Measurements from ENCODE around the gene MT1X.

MT1X gene

DNA sequence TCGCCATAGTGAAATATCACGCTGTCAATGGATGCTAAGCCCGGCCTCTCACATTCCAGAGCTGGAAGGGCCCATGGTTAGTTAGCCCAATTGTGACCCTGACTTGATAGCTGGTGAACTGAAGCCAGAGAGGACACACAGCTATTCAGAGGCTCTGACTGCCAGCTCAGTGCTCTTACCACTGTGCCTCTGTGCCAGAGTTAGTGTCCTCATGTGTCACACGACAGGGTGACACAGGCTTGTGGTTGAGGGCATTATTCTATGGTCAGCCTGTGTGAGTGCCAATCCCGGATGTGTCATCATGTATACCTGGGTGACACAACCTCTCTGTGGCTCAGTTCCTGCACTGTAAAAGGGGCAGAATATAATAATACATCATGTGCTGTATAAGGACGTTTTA is 2.5 kb upstream of the MT1X start:
- DNase-seq = no peak

DNA sequence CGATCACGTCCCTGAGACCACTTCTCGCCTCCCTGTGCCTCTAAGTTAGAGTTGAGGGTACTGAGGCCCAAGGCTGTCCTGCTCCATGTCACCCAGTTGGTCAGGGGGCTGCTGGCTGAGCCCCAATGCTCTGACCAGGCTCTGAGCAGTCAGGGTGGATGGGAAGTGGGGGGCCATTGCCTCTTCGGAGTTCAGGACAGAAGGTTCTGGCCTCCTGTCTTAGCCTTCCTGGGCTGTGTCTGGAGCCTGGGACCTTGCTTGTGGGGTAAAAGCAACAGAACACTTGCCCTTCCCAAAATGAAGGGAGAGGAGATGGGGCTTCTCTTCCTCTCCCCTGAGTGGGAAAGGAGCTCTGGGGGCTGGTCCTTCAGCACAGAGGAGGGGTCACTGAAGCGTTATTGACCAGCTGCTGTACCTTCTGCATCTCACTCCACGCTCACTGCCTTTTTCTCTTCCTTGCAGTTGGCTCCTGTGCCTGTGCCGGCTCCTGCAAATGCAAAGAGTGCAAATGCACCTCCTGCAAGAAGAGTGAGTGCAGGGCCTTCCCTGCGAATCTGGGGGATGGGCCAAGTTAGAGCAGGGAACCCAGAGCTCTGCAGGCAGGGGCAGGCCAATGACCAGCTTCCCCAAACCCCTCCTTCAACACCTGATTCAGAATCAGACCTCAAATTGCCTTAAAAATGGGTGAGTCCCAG is 580 bp downstream of the MT1X start:
- DNase-seq = no peak

DNA sequence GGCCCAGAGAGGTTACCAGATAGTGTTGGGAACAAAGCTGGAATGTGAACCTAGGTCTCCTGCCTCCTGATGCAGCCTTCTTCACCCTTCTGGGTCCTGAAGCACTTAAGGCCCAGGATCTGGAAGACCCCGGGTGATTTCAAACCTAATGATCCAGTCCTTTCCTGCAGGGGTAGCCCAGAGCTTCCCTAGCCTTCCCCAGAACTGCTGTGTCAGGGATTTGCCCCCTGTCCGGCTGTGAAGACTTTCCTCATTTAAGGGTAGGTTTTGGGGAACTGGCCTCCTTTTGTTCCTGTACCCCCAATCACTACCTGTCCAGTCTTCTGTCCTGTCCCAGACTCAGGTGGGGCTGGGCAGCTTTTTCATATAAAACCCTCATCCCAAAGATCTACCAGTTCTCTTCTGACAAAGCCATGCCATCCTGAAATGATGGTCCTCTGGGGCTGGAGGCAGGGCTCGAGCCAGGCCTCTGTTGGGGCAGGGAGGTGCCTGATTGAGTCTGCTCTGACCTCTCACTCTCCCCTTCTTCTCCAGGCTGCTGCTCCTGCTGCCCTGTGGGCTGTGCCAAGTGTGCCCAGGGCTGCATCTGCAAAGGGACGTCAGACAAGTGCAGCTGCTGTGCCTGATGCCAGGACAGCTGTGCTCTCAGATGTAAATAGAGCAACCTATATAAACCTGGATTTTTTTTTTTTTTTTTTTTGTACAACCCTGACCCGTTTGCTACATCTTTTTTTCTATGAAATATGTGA is 1.3 kb downstream of the MT1X start:
- DNase-seq = no peak

DNA sequence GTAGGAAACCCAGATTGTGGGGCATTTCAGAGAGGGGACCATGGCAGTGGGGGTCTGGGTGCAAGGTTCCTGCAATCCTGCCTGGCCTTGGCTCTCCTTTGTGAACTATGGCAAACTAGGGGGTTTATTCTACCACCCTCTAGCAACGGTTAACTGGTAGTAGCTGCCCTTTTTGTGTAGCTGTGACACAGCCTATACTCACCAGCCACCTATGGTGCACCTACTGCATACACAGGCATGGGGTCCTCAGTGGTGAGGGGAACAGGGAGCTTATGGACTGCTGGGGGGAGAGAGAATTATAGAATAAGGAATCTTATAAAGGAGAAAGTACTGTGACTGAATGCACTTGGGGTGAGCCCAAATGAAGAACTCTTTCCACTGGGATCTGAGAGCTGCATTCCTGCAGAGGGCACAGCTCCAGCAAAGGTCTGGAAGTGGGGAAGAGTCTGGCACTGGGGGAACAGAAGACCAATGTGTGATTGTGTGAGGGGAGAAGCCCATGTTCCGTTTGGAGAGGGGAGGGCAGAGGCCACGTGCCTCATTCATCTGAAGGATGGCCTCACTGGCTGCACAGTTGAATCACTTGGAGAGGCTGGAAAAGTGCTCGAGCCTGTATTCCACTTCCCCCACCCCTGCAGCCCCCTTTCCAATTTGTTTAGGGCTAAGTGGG is 2.1 kb downstream of the MT1X start:
- no peak for DNase-seq

DNA sequence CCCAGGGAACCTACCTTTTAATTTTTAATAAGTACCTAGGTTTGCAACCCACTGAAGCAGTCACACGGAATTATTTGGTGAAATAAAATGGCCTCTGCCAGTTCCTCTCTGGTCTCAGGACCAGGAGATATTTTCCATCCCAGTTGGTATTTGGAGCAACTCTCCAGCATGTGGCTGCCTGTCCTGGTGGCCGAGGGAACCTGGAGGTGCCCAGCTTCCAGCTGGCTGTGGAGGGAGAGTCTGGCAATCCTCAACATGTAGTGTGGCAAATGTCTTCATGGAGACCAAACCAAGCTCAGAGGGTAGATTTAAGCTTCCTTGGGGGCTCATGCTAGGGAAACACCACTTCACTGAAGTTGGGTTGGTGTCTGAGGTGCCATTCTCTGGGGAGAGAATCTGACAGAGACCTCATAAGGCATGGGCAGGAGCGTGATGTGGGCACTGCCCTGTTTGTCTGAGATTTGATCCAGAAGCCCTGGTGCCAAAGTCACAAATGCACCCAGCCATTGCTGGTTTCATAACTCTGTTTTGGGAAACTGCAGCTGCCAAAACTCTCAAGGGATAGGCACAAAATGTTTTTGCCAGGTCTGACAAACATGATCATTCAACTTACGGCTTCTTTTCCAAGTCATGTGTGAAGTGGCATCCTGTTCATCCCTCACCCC is 2.8 kb downstream of the MT1X start:
- DNase-seq = no peak

DNA sequence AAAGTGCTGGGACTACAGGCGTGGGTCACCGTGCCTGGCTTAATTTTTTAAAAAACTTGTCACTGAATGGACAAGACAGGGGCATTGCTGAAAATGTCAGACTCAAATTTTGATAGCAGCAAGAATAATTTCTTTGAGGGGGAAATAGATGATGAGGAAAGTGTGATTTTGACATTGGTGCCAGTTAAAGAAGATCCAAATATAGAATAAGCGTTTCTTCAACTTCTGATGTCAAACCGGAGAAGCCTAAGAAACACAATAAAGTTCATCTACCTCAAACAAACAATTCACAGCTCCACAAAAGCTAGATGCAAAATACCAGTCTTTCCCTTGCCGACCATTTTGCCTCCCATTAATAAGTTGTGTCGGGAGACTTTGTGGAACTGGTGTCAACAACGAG is 4.5 kb downstream of the MT1X start:
- no peak for DNase-seq

DNA sequence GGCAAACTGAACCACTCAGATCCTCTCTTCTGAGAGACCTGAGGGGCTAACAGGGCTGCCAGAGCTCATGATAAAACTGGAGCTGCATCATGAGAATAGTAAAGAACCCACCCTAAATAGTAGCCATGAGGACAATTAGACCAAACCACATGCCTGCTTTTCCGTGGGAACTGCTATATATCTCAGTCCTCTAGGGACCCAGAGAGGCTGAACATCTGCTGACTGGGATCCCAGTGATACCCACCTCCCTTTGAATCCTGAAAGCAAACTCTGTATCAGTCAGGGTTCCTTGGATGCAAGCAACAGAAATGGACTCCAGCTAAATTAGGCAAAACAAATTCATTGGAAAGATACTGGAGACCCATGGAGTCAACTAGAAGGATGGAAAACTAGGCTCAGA is 6.5 kb downstream of the MT1X start:
- DNase-seq = no peak

DNA sequence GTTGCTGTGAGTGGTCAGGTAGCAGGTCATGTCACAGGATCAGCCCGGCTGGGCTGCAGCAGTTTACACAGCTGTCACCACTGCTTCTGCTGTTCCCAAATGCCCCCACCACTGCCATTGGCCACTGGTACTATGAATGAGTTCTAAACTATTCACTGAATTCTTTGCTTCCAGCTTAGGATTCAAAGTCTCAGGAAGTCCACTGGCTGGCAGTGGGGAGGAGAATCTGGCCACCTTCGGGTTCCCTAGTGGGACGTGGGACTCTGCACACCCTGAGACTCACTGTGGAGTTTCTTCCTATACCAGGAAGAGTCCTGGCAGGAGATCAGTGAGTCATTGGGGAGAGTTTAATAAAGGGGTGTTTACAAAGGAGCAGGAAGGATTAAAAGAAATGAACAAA is 6.9 kb downstream of the MT1X start:
- no peak for DNase-seq

DNA sequence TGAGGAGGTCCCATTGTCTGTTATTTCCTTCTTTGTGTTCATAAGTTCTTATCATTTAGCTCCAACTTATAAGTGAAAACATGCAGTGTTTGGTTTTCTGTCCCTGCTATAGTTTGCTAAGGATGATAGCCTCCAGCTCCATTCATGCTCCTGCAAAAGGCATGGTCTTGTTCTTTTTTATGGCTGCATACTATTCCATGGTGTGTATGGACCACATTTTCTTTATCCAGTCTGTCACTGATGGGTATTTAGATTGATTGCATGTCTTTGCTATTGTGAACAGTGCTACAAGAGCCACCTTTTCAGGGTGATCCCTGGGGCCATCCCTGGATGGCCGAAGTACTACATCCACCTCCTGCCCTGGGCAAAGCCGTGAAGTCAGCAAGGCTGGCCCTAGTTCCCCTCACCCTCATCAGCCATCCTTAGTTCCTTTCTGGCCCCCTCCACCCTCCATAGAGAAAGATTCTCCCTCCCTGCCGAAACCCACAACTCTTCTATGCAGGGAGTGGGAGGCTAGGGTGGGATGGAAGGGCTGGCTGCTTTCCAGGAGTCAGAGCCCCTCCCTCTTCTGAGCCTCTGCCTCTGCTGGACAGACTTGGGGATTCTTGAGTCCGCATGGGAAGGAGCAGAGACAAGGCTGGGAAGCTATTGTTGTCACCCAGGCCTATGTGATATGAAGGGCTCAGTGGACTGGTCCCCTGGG is 8.3 kb downstream of the MT1X start:
- DNase-seq = no peak

DNA sequence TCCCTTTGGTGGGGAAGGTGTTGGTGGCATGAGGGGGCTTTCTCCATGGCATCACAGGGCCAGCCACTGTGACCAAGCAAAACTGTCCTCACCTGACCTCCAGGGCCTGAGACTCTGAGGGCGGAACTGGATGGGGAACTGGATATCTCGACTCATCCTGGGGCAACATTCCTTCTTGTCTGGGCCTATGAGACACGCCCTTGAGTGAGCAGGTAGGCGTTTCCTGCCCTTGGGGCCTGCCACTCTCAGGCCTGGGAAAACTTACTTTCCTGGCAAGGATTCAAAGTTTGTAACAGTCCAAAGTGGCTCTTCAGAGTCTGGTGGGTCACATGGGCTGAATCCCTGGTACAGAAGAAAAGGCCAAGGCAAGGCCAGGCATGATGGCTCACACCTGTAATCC is 9.6 kb downstream of the MT1X start:
- DNase-seq = no peak

DNA sequence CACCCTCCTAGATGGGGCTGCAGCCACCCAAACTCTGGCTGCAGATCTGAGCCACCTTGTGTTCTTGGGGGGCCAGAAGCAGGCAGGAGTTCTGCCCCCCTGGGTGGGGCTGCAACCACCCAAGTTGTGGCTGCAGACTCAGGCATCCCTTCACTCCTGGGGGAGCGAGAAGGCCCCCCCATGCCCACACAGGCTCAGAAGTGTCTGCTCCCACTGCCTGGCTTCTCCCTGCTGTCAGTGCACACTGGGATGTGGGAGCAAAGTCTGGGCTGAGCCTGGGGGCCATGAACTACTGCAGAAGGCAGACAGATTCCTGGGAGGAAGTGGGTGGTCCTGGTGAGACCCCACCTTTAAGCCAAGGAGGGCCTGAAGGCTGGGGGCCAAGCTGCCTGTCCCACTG is 13.0 kb downstream of the MT1X start:
- no peak for DNase-seq

DNA sequence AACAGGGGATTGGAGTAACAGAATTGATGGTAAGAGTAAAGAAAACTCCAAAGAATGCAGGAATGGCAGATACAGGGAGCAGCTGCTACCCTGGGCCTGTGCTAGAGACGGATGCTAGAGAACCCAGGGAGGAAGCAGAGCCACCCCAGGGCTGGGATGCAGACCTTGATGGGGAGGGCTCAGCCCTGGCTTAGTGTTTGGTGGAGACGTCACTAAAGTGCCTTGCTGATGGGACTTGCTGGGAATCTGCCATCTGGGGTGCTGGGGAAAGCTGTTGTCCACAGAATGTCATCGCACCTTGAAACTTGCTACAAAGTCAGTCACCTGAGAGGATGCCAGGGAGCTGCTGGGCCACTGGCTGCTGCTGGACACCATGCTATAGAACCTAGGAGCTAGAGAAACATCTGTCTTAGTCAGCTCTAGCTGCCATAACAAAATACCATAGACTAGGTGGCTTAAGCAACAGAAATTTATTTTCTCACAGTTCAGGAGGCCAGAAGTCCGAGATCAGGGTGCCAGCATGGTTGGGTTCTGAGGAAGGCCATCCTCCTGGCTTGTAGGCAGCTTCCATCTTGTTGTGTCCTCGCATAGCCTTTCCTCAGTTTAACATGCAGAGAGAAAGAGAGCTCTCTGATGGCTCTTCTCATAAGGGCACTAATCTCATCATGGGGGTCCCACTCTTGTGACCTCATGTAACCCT is 15.3 kb downstream of the MT1X start:
- no peak for DNase-seq

DNA sequence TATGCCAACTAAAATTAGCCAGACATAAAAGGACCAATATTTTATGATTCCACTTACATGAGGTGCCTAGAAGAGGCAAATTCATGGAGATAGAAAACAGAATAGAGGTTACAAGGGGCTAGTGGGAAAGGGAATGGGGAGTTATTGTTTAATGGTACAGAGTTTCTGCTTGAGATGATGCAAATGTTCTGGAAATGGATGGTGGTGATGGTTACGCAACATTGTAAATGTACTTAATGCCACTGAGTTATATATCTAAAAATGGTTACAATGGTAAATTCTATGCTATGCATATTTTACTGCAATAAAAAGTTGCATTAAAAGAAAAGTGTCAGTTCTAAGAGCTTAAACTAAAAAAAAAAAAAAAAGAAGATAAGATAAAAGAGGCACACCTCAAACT is 17.9 kb downstream of the MT1X start:
- DNase-seq = no peak

DNA sequence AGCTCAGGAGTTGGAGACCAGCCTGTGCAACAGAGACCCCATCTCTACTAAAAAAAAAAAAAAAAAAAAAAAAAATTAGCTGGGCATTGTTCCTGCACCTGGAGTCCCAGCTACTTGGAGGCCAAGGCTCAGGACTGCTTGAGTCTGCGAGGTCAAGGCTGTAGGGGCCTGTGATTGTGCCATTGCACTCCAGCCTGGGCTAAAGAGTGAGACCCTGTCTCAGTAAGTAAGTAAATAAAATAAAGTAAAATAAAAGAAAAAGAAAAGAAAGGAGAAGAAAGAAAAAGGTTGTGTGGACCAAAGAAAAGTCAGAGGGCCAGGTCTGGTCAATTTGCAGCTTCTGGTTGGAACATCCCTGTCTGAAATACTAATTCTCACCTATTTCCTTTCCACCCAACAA is 18.4 kb downstream of the MT1X start:
- no peak for DNase-seq

DNA sequence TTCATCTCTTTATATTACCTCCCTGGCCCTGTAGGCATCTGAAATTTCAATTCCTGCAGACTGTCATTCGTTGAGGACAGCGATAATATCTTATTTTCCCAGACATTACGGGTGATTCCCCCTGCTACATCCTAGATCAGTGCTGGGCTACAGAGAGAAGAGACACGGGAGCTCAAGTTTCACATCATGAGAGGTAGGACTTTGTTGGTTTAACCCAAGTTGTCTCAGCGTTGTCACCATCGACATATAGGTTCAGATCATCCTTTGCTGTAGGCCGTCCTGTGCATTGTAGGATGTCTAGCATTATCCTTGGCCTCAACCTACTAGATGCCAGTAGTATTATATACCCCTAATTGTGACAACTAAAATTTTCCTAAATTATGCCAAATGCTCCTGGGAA is 19.3 kb downstream of the MT1X start:
- DNase-seq = no peak

DNA sequence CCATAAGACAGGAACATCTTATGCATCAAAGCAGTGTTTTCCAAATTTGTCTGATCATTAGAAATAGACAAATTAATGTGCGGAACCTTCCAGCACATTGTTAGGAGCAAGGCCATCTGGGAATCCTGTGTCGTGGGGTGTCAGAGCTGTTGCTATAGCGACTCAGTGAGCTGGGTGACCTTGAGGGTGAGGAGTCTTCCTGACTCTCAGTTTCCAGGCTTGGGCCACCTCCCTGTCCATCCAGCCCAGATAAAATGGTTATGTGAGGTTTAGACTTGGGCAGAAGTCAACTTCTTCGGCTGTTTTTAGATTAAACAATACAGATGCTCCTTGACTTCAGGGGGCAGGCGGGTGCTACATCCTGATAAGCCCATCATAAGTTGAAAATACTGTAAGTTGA is 20.6 kb downstream of the MT1X start:
- DNase-seq = no peak

DNA sequence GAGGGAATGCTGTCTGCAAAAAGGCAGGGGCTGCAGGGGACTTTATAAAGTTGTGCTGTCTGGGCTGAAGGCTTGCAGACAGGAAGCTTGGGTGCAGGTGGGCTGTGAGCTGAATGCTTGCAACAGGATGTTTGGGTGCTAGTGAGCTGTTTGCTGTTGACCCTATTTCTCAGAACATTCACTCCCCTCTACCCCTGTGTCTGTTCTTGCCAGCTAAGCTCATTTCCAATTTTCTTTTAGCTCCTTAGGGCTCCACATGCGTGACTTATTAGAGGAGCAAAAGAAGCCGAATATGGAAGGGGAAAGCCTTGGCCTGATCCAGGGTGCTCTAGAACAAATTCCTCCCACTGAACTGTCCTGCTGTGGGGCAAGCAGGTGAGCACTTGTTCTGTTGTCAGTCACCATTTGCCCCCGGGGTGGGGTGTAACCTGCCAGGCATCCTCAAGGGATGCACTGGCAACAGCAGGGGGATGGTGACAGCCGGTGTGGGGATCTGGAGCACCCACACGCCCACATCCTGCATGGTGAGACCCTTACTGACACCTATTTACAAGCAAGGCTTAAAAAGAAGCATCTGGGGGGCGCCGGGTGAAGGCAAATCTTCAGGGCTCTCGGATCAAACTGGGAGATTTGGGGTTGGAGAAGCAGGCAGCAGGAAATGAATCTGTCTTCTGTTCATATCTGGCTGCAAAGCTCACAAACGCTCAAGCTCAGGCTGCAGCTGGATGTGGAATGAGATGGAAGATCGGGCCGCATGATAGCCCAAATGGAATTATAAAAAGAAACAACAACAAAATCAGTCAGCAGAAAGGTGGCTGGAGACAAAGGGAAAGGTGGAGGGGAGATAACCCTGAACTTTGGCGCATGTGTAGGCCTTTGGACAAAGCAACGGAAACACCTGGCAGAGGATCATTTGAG is 26.5 kb downstream of the MT1X start:
- DNase-seq = no peak

DNA sequence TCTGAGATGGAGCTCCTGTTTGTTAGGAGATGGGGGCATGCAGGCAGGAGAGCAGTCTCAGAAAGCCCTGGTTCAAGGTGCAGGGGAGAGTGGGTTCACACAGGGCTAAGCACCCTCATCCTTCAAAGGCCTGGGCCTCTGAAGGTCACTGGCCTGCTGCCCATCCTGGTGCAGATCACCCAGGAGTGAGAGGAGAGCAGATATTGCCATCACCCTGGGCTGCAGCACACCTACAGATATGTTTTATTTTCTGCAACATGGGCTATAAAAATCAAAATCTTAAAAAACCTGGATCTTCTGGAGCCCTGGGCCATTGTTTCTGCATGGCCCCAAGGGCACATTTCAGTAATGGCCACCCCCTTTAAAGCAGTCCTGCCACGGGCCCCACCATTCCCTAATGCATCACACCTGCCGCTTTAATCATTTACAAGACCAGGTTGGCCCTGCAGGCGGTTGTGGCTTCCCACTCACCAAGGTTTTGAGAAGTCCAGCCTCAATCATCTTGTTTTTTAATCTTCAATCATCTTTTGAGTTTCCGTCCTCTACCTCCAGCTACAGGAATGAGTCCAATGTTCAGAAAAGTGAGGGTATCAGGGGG is 27.3 kb downstream of the MT1X start:
- DNase-seq = no peak

DNA sequence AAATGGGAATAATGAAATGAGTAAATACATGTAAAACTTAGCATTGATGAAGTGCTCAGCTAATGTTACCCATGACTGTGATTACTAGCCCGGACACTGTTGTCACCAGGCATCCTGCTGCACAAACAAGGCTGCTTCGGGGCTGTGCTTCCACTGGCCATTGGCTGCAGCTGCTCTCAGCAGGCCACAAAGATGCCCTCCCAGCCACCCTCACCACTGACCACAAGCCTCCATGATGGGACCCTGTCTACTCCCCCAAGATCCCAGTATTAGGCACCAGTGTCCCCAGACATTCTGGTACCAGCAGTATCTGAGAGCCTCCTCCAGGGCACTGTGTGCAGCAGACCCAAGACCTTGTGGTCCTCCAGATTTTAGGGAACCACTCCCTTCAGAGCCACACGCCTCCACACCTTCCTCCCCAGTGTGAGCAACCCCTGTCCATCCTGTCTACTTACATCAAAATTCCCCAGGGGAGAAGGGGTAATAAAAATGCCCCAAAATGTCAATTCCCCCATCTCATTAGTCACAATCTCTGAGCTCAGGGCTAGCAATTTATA is 28.0 kb downstream of the MT1X start:
- no peak for DNase-seq

DNA sequence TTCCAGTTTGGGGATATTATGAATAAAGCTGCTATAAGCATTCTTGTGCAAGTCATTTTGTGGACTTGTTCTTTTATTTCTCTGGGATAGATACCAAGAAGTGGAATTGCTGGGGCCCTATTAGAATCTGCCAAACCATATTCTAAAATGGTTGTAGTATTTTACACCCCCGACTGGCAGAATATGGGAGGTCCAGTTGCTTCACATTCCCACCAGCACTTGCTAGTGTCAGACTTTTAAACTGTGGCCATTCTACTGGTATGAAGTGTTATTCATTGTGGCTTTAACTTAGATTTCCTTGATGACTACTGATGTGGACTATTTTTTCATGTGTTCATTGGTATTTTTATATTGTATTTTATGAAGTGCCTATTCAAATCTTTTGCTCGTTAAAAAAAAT is 29.6 kb downstream of the MT1X start:
- no peak for DNase-seq

DNA sequence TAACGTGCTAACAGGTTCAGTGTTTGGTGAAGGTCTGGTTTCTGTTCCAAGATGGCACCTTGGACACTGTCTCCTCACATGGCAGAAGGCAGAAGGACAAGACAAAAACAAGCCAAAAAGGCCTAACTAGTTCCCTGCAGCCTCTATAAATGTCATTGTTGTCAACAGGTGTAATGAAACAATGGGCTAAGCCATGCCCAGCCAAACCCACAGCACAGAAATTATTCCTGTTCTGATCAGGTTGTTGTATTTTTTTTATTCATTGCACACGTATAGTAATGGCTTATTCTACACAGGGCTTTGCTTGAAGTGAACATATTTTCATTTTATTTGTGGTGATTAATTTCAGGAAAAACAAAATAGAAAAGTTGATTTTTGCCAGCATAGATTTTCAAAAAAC is 31.5 kb downstream of the MT1X start:
- DNase-seq = no peak

All from activated naive CD4-positive, alpha-beta T cell treated with anti-CD3 and anti-CD28 coated beads, Interleukin-2, amount 50 U/mL, for 16 hours (primary cell).